ENCODE results near the gene TRABD2B.

The TRABD2B gene

DNA sequence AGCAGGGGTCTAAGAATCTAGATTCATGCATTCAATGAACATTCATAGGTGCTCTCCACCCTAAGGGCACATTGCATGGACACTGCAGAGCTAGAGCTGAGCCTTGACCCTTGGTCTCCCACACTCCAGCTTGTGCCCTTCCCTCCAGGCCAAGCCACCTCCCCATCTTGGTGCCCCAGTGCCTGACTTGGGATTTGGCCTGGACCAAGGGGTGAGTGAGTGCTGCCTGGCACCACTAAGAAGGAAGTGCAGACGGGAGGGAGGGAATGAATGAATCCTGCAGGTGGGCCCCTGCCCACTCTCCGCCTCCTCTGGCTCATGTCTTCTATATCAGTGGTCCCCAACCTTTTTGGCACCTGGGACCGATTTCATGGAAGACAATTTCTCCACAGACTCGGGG is 146.7 kb downstream of the TRABD2B start:
- no peak overlapping the region for H3K27ac ChIP-seq (ENCODE audit: low read depth, low read length)
- H3K9me3 ChIP-seq (ENCODE audit: control insufficient read depth, insufficient read depth, low read length): no peaks in the 10 kb centered on the region
- H3K9me2 ChIP-seq (replicated peaks; ENCODE audit: control insufficient read depth, low read length): no peaks in the 10 kb centered on the region
- H3K4me2 ChIP-seq (ENCODE audit: low read length): no peak overlapping the region
- no peaks in the 10 kb centered on the region for H3K79me2 ChIP-seq (ENCODE audit: control insufficient read depth, low read length)
- no peaks in the 10 kb centered on the region for H3K27me3 ChIP-seq (ENCODE audit: control insufficient read depth, low read length)
- H3K4me3 ChIP-seq (ENCODE audit: low read length): no peak overlapping the region
- no peaks in the 10 kb centered on the region for H4K20me1 ChIP-seq (ENCODE audit: control insufficient read depth, insufficient read depth, low read depth, low read length)
- no peaks in the 10 kb centered on the region for H3K36me3 ChIP-seq (ENCODE audit: control insufficient read depth, low read length)
- no peaks in the 10 kb centered on the region for H3F3A ChIP-seq (ENCODE audit: control insufficient read depth, insufficient read depth)
- TF ChIP-seq, protein P1, sequence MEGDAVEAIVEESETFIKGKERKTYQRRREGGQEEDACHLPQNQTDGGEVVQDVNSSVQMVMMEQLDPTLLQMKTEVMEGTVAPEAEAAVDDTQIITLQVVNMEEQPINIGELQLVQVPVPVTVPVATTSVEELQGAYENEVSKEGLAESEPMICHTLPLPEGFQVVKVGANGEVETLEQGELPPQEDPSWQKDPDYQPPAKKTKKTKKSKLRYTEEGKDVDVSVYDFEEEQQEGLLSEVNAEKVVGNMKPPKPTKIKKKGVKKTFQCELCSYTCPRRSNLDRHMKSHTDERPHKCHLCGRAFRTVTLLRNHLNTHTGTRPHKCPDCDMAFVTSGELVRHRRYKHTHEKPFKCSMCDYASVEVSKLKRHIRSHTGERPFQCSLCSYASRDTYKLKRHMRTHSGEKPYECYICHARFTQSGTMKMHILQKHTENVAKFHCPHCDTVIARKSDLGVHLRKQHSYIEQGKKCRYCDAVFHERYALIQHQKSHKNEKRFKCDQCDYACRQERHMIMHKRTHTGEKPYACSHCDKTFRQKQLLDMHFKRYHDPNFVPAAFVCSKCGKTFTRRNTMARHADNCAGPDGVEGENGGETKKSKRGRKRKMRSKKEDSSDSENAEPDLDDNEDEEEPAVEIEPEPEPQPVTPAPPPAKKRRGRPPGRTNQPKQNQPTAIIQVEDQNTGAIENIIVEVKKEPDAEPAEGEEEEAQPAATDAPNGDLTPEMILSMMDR (IDR thresholded peaks at IDR 0.05; ENCODE audit: low read depth, low read length, poor library complexity, severe bottlenecking): no peak
- no peak for TF ChIP-seq EZH2phosphoT487 (IDR thresholded peaks at IDR 0.05; ENCODE audit: borderline replicate concordance, low read length)
- H3K4me1 ChIP-seq (ENCODE audit: control insufficient read depth, low read length): no peaks in the 10 kb centered on the region

DNA sequence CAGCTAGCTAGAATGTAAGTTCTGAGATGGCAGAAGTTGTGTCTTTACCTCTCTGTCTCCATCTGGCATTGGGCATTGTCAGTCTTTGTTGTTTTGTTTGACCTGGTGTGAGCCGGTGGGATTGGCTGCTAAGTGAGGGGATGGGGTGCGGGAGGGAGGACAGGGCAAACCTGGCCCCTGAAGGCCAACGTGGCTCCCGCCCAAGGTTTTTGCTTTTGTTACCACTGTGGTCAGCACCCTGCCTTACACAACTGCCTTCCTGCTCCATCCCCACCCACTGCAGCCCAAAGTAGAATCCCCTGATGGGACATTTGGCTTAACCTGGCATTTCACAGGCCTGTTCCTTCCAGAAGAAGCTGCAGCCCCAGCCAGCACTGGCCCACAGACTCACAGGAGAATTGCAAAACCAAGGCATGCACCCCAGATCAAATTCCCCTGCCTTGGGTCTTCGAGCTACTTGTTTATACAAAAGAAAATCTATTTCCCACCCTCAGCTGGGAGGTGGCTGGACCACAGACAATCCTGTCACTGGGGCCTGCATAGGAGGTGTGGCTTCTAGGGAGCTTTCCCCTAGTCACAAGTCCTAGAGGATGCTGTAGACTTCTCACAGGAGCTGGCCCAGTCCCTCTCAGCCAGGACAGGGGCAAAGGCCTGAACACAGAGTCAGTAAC is 147.5 kb downstream of the TRABD2B start:
- Histone ChIP-seq H3K4me2 (ENCODE audit: low read length) (no peak overlapping the region), H3K27me3 (ENCODE audit: control insufficient read depth, low read length) (no peaks in the 10 kb centered on the region), H3K36me3 (ENCODE audit: control insufficient read depth, low read length) (no peaks in the 10 kb centered on the region), H3K9me2 (replicated peaks; ENCODE audit: control insufficient read depth, low read length) (no peaks in the 10 kb centered on the region), H3K4me3 (ENCODE audit: low read length) (no peak overlapping the region), H3K4me1 (ENCODE audit: control insufficient read depth, low read length) (no peaks in the 10 kb centered on the region), H3K9me3 (ENCODE audit: control insufficient read depth, insufficient read depth, low read length) (no peaks in the 10 kb centered on the region), H4K20me1 (ENCODE audit: control insufficient read depth, insufficient read depth, low read depth, low read length) (no peaks in the 10 kb centered on the region), H3F3A (ENCODE audit: control insufficient read depth, insufficient read depth) (no peaks in the 10 kb centered on the region), H3K79me2 (ENCODE audit: control insufficient read depth, low read length) (no peaks in the 10 kb centered on the region), H3K27ac (ENCODE audit: low read depth, low read length) (no peak overlapping the region)
- TF ChIP-seq, protein P1 (IDR thresholded peaks at IDR 0.05; ENCODE audit: low read depth, low read length, poor library complexity, severe bottlenecking): no peak
- TF ChIP-seq EZH2phosphoT487 (IDR thresholded peaks at IDR 0.05; ENCODE audit: borderline replicate concordance, low read length): no peak

DNA sequence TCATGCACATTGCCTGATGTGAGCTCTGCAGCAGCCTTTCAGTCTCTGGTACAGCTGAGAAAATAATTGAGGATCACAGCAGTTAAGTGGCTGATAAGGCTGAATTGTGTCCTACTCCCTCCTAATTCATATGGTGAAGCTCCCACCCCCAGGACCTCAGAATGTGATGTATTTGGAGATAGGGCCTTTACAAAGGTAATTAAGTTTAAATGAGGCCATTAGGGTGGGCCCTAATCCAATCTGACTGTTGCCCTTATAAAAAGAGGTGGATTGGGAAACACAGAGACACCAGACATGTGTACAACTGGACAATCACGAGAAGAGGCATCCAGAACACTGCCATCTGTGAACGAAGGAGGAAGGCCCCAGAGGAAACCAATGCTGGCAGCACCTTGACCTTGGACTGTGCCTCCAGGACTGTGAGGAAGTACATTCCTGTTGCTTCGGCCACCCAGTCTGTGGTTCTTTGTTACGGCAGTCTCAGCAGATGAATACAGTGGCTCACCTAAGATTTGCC is 148.1 kb downstream of the TRABD2B start:
- Histone ChIP-seq H3F3A (ENCODE audit: control insufficient read depth, insufficient read depth) (no peaks in the 10 kb centered on the region), H3K27me3 (ENCODE audit: control insufficient read depth, low read length) (no peaks in the 10 kb centered on the region), H3K9me3 (ENCODE audit: control insufficient read depth, insufficient read depth, low read length) (no peaks in the 10 kb centered on the region), H3K27ac (ENCODE audit: low read depth, low read length) (no peak overlapping the region), H3K79me2 (ENCODE audit: control insufficient read depth, low read length) (no peaks in the 10 kb centered on the region), H3K4me1 (ENCODE audit: control insufficient read depth, low read length) (no peaks in the 10 kb centered on the region), H3K9me2 (replicated peaks; ENCODE audit: control insufficient read depth, low read length) (no peaks in the 10 kb centered on the region), H3K36me3 (ENCODE audit: control insufficient read depth, low read length) (no peaks in the 10 kb centered on the region), H3K4me2 (ENCODE audit: low read length) (no peak overlapping the region), H4K20me1 (ENCODE audit: control insufficient read depth, insufficient read depth, low read depth, low read length) (no peaks in the 10 kb centered on the region), H3K4me3 (ENCODE audit: low read length) (no peak overlapping the region)
- TF ChIP-seq EZH2phosphoT487 (IDR thresholded peaks at IDR 0.05; ENCODE audit: borderline replicate concordance, low read length): no peak
- TF ChIP-seq, protein P1 (IDR thresholded peaks at IDR 0.05; ENCODE audit: low read depth, low read length, poor library complexity, severe bottlenecking): no peak
